NOMO-1 (cell line): Measurements from ENCODE around the gene USP48.
A peak's percentile ranks its signal among the peaks of the same experiment; 100 is the strongest.

Experiments used
- DNase-seq, 2 experiments: peaks; one replicate each; lab custom pipeline; 2025; ENCODE audit not compliant: unreplicated experiment in 2 of 2; lab: John Stamatoyannopoulos, UW

USP48 gene

DNA sequence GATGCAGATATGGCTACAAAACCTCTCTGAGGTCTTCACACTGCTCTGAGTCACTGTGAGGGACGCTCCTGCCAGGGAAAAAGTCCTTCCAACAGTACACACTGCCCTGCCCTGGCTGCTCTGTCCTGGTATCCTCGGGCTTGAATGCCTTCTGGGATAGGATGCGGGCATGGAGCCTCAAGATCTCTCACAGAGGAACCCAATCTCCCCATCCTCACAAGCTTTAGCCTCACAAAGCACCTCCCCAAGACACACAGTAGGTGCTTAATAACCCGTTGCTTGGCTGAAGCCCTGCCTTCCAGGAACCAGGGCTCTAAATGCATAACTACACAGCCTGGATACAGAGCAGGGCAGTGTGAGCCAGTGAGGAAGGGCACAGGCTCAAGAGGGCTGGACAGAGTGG is 123.0 kb downstream of the USP48 start:
- DNase-seq, result no peak

DNA sequence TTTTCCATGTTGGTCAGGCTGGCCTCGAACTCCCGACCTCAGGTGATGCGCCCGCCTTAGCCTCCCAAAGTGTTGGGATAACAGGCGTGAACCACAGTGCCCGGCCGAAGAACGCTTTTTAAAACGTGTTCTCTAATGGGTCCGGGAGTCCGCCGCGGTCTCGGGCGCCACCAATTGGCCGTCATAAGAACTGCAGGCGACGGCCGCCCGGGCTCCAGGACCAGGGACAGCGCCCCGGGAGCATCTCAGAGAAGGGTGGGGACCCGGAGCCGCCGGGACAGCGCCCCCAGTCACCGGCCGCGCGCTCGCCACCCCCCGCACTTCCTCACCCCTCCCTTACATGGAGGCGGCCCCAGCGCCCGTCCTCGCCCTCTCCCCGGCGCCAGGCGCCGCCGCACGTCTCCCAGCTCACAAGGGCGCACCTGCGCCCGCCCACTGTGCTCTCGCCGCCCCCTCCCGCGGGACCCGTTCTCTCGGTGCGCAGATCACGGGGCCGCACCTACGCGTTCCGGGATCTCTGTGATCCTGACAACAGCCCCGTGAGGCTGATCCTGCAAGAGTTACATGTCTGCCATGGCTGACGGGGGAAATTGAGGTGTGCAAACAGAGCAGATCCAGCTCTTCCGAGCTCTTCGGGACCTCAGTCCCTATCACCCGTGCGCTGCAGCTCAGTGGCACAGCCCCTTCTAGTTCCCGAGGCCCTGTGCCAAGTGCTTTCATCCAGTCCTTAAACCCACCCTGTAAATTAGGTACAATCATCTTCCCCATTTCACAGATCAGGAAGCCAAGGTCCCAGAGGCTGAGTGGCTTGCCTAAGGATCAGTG is 123.6 kb downstream of the USP48 start:
- DNase-seq, result peak; percentile 56 to 73

DNA sequence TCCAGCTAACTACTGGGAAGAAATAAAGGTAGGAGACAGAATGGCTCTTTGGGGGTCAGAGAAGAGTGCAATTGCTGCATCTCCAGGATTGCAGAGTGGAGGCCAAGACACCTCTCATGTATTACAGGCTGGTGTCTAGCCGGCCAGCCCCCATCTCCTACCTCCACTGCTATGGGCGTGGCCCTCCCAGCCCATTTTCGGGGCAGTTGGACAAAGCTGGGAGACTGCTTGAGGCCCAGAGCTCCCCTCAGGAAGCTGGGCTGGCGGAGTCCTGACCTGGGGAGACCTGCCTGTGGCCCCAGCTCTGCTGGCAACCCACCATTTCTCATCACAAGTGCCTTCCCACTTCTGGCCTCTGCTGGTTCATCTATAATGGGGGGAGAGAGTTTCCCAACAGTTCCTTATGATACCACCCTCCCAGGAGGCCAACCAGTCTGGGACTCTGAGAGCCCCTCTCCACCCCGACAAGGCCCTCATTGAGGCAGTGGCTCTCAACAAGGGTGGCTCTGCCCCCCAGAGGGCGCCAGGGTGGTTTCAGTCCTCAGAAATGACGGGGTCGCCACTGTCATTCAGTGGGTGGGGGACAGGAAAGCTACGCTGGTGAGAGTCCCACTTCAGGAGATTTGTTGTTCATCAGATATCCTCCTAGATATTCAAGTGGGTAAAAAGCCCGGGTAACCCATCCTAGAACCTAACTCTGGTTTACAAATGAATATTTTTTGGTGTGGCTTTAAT is 125.3 kb downstream of the USP48 start:
- DNase-seq, result no peak

DNA sequence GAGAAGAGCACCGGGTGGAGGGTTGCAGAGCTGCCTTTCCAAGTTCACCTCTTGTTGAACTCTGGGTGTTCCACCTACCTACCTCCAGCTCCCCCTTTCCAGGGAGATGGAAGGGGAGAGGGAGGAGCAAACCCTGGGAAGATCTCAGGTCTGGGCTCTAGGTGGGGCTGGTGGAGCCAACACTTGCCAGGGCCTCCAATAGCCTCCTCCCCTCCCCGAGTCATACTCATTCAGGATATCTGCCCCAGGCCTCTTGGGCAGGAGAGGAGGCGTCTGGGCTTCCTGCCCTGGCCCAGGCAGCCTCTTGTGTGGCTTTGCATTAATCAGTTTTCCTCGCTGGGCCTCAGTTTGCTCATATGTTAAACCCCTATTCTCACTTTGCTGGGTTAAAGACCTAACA is 127.2 kb downstream of the USP48 start:
- no peak for DNase-seq

DNA sequence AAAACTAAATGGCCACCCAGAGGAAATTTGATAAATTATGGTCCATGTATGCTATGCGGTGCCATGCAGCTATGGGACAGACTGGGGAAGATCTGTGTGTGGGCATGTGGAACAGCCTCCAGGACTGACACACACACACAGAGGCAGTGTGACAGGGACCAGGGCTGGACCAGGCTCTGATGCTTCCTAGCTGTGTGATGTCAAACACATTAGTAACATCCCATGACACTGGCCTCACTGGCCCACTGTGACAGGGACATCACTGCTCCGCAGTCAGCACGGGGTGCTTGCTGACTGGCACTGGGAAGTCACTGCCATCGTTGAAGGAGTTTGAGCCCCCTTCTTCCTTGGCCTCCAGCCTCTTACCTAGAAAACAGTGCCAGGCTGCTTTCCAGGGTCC is 127.7 kb downstream of the USP48 start:
- no peak for DNase-seq

DNA sequence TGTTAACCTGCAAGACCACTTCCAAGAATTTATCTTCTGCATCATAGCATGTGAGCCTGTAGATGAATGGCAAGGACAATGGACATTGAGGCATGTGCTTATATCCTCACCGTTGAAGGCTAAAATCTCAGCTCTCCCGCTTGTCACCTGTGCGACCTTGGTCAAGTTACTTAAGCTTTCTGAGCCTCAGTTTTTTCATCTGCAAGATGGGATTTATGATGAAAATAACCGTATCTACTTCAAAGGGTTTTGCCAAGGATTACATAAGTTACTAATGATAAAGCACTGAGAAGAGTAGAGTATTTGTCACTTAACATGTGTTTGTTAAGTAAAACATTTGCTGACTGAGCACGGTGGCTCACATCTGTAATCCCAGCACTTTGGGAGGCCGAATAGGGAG is 128.7 kb downstream of the USP48 start:
- DNase-seq, result no peak

DNA sequence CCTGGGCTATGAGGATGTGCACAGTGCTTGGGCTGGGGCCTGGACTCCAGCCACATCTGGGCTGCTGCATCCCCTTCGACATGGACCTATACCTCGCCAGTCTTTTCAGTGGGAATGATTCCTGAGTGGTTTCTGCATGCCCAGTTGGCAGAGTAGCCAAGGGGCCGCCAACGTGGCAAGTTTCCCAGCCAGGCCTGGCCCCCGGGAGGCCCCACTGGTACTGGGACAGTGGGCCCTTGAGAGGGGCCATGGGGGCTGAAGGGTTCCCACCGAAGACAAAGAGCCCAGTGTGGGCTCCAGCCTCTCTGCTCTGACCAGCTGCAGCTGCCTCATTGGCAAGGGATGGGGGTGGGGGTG is 129.2 kb downstream of the USP48 start:
- DNase-seq, result no peak

DNA sequence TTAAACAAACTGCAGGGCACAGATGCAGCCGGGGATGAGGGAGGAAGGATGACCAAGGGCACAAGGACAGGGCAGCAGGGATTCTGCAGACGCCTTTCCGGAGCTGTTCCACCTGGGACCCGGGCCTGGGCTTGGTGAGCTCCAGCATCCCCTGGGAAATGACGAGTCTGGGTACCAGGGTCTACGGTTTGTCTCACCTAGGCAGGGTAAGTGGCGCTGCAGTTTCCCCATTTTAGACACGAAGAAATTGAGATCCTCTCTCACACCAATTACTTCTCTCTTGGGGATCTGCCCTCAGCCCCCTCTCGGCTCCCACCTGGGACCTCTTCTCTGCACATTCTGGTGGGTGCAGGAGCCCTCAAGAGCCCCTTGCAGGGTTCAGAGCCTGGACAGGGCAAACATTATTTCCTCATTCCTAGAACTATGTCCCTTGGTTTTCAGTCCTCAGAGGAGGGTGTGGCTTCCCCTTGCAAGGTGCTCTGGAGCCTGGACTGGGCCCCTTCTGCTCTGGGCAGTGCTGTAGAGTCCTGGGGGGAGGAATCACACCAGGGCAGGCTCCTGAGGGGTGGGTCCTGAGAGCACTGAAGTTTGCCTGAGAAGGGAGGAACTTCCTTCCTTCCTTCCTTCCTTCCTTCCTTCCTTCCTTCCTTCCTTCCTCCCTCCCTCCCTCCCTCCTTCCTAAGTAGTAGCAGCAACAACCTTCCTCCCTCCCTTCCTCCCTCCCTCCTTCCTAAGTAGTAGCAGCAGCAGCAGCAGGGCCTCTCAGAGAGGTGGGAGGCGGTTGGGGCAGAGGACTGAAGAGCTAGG is 129.8 kb downstream of the USP48 start:
- DNase-seq, result no peak

DNA sequence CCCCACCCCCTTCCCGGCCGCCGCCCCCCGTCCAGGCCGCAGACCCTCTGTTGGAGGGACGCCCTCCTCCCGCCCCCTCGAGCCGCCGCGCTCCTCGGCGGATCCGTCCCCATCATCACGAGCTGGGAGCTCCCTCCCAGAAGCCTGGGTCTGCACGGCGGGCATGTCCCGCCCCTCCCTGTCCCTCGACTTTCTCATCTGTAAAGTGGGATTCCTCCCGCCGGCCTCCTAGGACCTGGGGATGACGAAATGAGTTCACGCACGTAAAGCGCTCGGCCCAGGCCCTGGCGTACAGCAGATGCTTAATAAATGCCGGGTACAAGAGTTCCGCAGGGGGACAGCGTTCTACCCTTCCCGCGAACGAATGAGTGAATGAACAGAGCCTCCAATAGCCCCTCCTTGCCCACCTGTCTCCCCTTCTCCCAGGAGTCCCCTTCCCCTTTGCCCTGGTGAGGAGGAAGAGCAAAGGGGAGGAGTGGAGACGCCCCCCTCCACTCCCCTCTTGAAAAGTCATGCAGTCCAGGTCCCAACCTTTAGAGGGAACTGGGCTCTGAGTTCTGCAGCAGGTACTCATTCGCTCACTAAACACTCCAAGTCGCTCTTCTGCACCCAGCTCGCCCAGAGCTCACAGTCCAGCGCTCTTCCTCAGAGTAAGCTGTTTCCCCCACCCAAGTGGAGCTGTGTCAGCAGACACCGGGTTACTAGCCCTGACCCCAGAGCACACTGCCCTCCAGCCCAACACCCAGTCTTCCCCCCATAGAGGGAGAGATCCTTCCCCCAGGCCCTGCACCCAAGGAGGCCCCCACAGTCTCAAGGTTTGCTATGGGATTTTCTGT is 130.6 kb downstream of the USP48 start:
- DNase-seq, result no peak

DNA sequence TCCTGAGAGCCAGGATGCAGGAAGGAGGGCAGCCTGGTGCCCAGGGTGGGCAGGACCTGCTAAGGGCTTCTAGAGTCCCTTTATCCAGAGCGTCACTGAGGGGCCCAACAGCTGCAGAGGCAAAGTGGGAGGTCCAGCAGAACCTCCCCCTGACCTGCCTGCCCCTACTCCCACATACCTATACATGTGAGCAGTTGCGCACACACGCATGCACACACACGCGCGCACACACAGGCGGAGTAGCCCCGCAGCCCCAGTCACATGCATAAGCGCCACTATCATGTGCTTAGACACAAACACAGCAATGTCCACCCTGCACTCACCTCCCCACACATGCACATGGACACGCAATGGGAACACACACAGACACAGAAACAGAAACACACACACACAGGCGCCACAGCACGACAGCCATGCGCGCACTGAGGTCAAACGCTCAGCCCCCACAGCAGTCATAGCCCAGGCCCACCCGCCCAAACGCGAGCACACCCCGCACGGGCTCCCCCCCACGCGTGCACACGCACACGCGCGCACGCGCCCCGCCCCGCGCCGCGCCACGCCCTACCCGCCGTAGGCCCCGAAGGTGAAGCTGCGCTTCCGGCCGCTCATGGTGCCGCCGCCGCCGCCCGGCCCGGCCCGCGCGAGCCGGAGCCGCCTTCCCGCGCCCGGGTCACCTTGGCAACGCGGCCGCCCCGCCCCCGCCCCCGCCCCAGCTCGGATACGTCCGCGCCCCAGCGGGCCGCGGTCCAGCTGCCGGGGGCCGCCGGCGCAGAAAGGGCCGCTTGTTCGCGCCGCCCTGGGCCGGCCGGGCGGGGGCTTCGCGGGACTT is 131.5 kb downstream of the USP48 start:
- peak in 1 of 2 experiments; percentile 21 for DNase-seq

DNA sequence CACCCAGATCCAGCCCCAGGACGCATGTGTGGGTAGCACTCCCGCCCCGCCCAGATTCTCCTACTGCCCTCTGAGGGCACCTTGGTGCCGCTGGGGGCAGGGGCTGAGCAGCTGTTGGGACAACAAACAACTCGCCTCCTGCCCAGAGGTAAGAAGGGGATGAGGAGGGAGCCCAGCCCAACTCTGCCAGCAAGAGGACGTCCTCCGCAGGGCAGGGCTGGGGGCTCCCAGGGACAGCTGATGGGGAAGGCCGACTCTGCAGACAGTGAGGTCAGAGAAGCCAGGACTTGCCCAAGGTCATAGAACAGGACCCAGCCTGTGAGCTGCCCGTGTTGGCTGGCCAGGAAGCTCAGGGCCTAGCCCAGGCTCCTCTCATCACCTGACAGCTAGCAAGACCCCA is 132.5 kb downstream of the USP48 start:
- DNase-seq, result no peak

DNA sequence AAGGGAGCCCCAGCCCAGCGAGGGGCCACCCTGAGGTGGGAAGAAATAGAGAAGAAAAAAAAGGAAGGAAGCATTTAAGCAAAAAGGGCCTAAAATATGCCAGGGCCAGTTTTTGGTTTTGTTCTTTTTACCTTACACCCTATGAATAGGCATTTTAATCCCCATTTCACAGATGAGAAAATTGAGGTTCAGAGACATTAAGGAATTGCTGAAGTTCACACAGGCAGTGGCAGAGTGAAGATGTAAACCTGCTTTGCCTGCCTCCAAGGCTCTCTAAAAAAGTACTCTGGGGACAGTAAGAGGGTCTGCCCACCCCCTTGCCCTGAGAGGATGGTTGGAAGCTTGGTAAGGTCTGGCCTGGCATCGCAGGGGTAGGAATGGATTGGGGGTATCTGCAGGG is 133.6 kb downstream of the USP48 start:
- no peak for DNase-seq

DNA sequence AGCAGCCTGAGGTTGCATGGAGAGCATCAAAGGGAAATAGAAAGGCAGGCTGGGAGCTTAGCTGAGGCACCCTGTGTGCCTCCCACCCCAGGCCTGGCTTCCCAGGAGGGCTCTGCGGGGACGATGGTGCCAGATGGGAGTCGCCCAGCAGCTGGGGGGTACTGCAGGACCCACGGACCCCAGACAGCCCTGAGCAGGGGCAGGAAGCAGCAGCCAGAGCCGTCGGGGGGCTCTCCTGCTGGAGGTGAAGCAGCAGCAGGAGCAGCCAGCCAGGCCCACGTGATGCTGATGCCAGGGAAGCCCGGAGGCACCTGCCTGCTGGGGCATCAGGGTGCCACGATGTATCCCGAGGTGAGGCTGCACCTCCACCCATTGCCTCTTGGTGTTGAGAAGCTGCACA is 134.2 kb downstream of the USP48 start:
- DNase-seq, result no peak

DNA sequence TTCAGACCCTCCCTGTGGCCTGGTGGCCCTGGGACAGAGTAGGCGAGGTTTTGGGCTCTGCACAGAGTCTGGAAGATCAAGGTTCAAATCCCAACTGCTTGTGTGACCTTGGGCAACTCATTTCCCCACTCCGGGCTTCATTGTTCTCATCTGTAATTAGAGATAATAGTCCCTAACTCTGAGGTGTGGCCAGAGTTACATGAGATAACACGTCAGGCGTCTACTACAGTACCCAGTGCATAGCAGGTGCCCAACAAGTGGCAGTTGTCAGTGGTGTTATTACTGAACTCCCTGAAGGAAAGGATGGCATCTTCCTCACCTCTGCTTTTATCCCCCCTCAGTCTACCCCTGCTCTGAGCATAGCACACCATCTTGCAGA is 134.6 kb downstream of the USP48 start:
- no peak for DNase-seq

DNA sequence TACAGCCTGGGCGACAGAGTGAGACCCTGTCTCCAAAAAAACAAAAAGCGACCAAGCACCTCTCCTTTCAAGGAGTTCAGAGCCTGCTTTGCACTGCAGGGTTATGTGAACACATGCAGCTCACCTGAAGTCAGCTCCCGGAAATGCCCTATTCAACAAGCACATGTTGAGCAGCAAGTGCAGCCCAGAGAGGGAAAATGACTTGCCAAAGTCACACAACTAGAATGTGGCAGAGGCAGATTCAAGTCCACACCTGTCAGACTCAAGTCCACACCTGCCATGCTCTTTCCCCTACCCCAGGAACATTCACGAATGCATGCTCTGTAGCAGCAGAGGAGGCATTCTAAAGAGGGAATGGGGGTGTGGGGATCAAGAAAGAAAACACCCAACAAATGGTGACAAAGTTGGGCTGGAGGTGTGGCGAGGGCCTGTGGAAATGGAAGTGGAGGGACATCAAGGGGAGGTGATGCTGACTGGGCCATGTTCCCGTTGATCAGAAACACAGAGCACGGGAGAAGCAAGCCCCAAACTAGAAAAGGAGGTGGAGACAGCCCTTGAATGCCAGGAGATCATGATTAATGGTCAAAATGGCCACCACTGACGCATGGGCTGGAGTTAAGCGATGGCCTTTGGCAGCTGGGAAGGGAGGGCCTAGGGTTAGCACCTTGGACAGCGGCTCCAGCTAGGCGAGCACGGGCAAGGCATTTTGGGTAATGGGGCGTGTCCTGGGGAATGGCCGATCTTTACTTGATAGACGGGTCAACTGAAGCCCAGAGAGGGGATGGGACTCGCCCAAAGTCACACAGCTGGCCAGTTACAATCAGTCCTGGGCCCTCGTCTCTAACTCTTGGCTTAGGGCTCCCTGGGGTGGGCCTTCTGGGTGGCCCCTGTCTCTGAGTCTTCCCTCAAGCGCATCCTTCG is 135.3 kb downstream of the USP48 start:
- peak; percentile 31 to 33 for DNase-seq

DNA sequence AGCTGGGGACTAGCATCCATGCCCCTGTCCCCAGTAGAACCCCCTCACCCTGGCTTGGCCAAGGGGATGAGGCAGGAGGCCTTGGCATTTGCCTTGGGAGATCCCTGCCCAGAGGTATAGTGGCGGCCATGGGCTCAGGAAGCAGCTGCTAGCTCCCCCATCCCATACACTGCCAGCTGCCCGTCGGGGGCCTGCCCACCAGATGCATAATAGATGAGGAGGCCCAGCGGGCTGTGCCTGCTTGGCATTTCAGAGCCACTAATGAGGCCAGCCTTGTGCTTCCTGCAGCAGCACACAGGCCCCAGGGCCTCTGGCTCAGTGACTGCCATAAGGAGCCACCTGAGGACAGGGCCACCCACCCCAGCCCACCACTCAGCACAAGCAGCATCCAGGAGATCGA is 137.4 kb downstream of the USP48 start:
- DNase-seq, result no peak

DNA sequence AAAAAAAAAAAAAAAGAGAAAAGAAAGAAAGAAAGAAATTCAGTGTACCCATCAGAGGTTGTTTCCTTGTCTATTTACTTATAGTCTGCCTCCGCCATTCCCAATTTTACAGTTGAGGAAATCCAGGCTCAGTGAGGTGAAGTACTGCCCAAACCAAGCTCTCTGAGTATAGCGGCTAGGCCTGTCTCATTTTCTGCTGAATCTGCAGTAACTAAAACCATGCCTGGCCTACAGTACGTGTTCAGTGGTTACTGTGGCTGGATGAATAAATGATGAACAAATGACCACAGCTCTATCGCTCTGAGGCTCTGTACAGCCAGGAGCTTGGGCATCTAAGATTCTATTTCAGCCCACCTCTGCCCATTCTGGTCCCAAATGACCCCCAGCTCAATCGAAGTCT is 138.0 kb downstream of the USP48 start:
- DNase-seq, result no peak

DNA sequence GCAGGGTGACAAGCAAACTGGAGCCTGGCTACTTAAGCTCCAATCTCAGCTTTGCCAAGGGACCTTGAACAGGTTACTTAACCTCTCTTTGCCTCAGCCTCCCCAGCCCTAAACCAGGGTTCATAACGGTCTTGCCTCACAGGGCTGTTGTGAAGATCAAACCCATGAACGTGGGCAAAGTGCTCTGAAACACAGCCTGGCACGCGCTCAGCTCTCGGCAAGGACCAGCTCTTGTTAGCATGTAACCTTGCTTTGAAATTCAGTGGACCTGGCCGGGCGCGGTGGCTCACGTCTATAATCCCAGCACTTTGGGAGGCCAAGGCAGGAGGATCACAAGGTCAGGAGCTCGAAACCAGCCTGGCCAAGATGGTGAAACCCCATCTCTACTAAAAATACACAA is 138.6 kb downstream of the USP48 start:
- DNase-seq, result no peak

DNA sequence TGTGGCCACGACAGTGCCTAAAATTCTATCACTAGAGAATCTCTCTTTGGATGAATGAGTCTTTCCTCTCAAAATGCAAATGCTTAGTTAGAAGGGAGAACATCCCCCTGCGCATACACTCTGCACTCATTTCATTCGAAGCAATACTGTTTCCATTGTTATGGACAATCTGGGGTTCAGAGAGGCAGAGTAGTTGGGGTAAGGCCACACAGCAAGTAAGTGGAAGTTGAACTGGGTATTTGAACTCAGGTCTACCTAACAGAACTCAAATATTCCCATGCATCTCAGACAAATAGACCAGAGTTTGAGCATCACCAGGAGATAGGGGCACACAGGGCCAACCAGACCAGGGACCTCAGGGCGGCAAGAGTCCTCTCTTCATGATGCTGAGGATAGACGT is 139.3 kb downstream of the USP48 start:
- no peak for DNase-seq
